ENCODE measurements around the gene YAE1.
"Not testable (repeated sequence)": the region's sequence is repeated elsewhere in the genome, so short reads cannot be mapped to it uniquely, and the experiment has no call there.

DNA sequence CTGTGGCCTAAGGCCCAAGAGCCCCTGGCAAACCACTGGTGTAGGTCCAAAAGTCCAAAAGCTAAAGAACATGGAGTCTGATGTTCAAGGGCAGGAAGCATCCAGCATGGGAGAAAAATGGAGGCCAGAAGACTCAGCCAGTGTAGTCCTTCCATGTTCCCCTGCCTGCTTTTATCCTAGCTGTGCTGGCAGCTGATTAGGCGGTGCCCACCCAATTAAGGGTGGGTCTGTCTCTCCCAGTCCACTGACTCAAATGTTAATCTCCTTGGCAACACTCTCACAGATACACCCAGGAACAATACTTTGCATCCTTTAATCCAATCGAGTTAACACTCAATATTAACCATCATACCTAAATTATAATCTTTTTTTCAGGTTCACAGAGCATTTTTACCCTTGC, 21.4 kb upstream of the YAE1 start:
- TF ChIP-seq, protein P1, sequence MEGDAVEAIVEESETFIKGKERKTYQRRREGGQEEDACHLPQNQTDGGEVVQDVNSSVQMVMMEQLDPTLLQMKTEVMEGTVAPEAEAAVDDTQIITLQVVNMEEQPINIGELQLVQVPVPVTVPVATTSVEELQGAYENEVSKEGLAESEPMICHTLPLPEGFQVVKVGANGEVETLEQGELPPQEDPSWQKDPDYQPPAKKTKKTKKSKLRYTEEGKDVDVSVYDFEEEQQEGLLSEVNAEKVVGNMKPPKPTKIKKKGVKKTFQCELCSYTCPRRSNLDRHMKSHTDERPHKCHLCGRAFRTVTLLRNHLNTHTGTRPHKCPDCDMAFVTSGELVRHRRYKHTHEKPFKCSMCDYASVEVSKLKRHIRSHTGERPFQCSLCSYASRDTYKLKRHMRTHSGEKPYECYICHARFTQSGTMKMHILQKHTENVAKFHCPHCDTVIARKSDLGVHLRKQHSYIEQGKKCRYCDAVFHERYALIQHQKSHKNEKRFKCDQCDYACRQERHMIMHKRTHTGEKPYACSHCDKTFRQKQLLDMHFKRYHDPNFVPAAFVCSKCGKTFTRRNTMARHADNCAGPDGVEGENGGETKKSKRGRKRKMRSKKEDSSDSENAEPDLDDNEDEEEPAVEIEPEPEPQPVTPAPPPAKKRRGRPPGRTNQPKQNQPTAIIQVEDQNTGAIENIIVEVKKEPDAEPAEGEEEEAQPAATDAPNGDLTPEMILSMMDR (IDR thresholded peaks at IDR 0.05), result not testable (repeated sequence)
- TF ChIP-seq, protein P2, sequence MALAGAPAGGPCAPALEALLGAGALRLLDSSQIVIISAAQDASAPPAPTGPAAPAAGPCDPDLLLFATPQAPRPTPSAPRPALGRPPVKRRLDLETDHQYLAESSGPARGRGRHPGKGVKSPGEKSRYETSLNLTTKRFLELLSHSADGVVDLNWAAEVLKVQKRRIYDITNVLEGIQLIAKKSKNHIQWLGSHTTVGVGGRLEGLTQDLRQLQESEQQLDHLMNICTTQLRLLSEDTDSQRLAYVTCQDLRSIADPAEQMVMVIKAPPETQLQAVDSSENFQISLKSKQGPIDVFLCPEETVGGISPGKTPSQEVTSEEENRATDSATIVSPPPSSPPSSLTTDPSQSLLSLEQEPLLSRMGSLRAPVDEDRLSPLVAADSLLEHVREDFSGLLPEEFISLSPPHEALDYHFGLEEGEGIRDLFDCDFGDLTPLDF (CRISPR knock-in tag; IDR thresholded peaks at IDR 0.05), result not testable (repeated sequence)
- TF ChIP-seq, protein P3, sequence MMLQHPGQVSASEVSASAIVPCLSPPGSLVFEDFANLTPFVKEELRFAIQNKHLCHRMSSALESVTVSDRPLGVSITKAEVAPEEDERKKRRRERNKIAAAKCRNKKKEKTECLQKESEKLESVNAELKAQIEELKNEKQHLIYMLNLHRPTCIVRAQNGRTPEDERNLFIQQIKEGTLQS (CRISPR knock-in tag; conservative IDR thresholded peaks at IDR 0.05), result not testable (repeated sequence)
- not testable (repeated sequence) for TF ChIP-seq ESRRA (CRISPR knock-in tag; IDR thresholded peaks at IDR 0.05; ENCODE audit: borderline replicate concordance); GRHL2 (CRISPR knock-in tag; IDR thresholded peaks at IDR 0.05; ENCODE audit: insufficient replicate concordance, severe bottlenecking)

All from WTC11 (cell line).